A673 (cell line): Measurements from ENCODE around the gene ITPR2. TPM values are rescaled to one million over a fixed set of nuclear protein-coding genes. Genes with fewer than 3 reads are reported as not detected.

Source experiments
- BruUV-seq: library from RNA; stranded (reverse); fragments of 400-500 nt; replicated peaks from 2 replicates; lab custom pipeline; 2021; lab: Mats Ljungman, UMichigan
- CTCF ChIA-PET: fragments of 300-600 bp; sonication (Branson Sonifier 250); formaldehyde crosslinking; loops from one replicate; lab custom pipeline; 2022; ENCODE audit warnings: antibody characterized with exemption; lab: Charles Lee
- POLR2A ChIA-PET: fragments of 300-600 bp; sonication (Branson Sonifier 250); formaldehyde crosslinking; loops from one replicate; lab custom pipeline; 2022; ENCODE audit warnings: antibody characterized with exemption; ENCODE audit not compliant: low non-redundant PET; lab: Charles Lee
- DNase-seq: peaks from one replicate; pipeline ENCODE4 v3.0.0-alpha.2; 2015; ENCODE audit warnings: low spot score
- H3K27ac ChIP-seq: fragments of 200-600 bp; sonication (generic); 2 replicates; pipeline ENCODE4 v1.5.1; 2016; ENCODE audit warnings: mixed run types, low read depth, mild to moderate bottlenecking, mixed read lengths, antibody characterized with exemption, low read length; ENCODE audit not compliant: poor library complexity, severe bottlenecking
- H3K27me3 ChIP-seq: fragments of 200-600 bp; sonication (generic); replicated peaks from 2 replicates; pipeline ENCODE4 v1.6.1; 2017; ENCODE audit warnings: mixed run types, low read depth, mild to moderate bottlenecking, mixed read lengths, antibody characterized with exemption, low read length; ENCODE audit not compliant: insufficient read depth, poor library complexity
- H3K36me3 ChIP-seq: fragments of 200-600 bp; sonication (generic); 2 replicates; pipeline ENCODE4 v1.6.1; 2016; ENCODE audit warnings: mixed run types, mild to moderate bottlenecking, mixed read lengths, antibody characterized with exemption, low read length; ENCODE audit not compliant: insufficient read depth, poor library complexity, severe bottlenecking
- H3K4me1 ChIP-seq: fragments of 200-600 bp; sonication (generic); 2 replicates; pipeline ENCODE4 v1.6.1; 2017; ENCODE audit warnings: mixed run types, mild to moderate bottlenecking, mixed read lengths, antibody characterized with exemption, low read length; ENCODE audit not compliant: insufficient read depth, poor library complexity, severe bottlenecking
- H3K4me3 ChIP-seq: fragments of 200-600 bp; sonication (generic); 2 replicates; pipeline ENCODE4 v1.5.1; 2016; ENCODE audit warnings: low read depth, mixed run types, mild to moderate bottlenecking, mixed read lengths, low read length; ENCODE audit not compliant: poor library complexity, severe bottlenecking
- H3K9me3 ChIP-seq: fragments of 200-600 bp; sonication (generic); 2 replicates; pipeline ENCODE4 v1.6.1; 2016; ENCODE audit warnings: mixed run types, low read depth, mild to moderate bottlenecking, mixed read lengths, antibody characterized with exemption, low read length; ENCODE audit not compliant: poor library complexity, severe bottlenecking
- EZH2 ChIP-seq: fragments of 200-600 bp; sonication (generic); IDR thresholded peaks from 2 replicates; pipeline ENCODE4 v1.6.1; 2017; ENCODE audit warnings: borderline replicate concordance, low read depth, mild to moderate bottlenecking, mixed read lengths, antibody characterized with exemption, low read length; ENCODE audit not compliant: poor library complexity, severe bottlenecking
- intact Hi-C: fragments of 100-400 bp; cut with micrococcal nuclease; formaldehyde crosslinking; loops from one replicate; pipeline ENCODE4 v1.10.0; 2022; ENCODE audit not compliant: unreplicated experiment
- total RNA-seq: library from RNA; stranded (reverse); gene quantifications from 2 replicates; pipeline ENCODE4 v1.2.3, GENCODE V29; 2021
- TF ChIP-seq, protein P1 (sequence below): fragments of 300-800, 200-600 bp; sonication (generic); conservative IDR thresholded peaks from 2 replicates; pipeline ENCODE4 v1.5.1; 2017; ENCODE audit warnings: low read depth, mild to moderate bottlenecking, antibody characterized with exemption, low read length, moderate library complexity, mixed read lengths

The ITPR2 gene
- total RNA-seq, 1 experiment from 2014 or later: 22.6 TPM

- no peak overlapping the region for H3K27ac ChIP-seq
- no peaks in the 10 kb centered on the region for H3K9me3 ChIP-seq
- BruUV-seq: no TSS peak
- CTCF ChIA-PET: no interaction called here
- no peaks in the 10 kb centered on the region for H3K4me1 ChIP-seq
- intact Hi-C loops: no loop called here
- no peak for DNase-seq
- POLR2A ChIA-PET: no interaction called here
- TF ChIP-seq, protein P1, sequence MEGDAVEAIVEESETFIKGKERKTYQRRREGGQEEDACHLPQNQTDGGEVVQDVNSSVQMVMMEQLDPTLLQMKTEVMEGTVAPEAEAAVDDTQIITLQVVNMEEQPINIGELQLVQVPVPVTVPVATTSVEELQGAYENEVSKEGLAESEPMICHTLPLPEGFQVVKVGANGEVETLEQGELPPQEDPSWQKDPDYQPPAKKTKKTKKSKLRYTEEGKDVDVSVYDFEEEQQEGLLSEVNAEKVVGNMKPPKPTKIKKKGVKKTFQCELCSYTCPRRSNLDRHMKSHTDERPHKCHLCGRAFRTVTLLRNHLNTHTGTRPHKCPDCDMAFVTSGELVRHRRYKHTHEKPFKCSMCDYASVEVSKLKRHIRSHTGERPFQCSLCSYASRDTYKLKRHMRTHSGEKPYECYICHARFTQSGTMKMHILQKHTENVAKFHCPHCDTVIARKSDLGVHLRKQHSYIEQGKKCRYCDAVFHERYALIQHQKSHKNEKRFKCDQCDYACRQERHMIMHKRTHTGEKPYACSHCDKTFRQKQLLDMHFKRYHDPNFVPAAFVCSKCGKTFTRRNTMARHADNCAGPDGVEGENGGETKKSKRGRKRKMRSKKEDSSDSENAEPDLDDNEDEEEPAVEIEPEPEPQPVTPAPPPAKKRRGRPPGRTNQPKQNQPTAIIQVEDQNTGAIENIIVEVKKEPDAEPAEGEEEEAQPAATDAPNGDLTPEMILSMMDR: no peak
- no peak for TF ChIP-seq EZH2
- H3K4me3 ChIP-seq: no peak overlapping the region
- no peaks in the 10 kb centered on the region for H3K36me3 ChIP-seq
- no peaks in the 10 kb centered on the region for H3K27me3 ChIP-seq
Observed at GRCh38 chr12:26380897-26381296, 452.1 kb downstream of the ITPR2 start.

- no TSS peak for BruUV-seq
- TF ChIP-seq, protein P1: no peak
- TF ChIP-seq EZH2: no peak
- POLR2A ChIA-PET: no interaction called here
Observed at GRCh38 chr12:26379777-26380467, 453.1 kb downstream of the ITPR2 start.

GRCh38 chr12:26378711-26379110, 454.3 kb downstream of the ITPR2 start:
- no peaks in the 10 kb centered on the region for H3K9me3 ChIP-seq
- TF ChIP-seq, protein P1: no peak
- no peaks in the 10 kb centered on the region for H3K27me3 ChIP-seq
- intact Hi-C loops: no loop called here
- no peak overlapping the region for H3K4me3 ChIP-seq
- ChIA-PET POLR2A (no interaction called here), CTCF (no interaction called here)
- H3K27ac ChIP-seq: no peak overlapping the region
- no peaks in the 10 kb centered on the region for H3K36me3 ChIP-seq
- no TSS peak for BruUV-seq
- DNase-seq: no peak
- H3K4me1 ChIP-seq: no peaks in the 10 kb centered on the region

More at GRCh38 chr12:26379777-26380467, 453.1 kb downstream of the ITPR2 start:
- DNase-seq: no peak
- intact Hi-C loops: no loop called here
- Histone ChIP-seq H3K36me3 (no peaks in the 10 kb centered on the region), H3K4me1 (no peaks in the 10 kb centered on the region), H3K27me3 (no peaks in the 10 kb centered on the region), H3K4me3 (no peak overlapping the region), H3K9me3 (no peaks in the 10 kb centered on the region), H3K27ac (no peak overlapping the region)
- CTCF ChIA-PET: no interaction called here
